Measurements from ENCODE around the gene RAB11FIP4.

DNA sequence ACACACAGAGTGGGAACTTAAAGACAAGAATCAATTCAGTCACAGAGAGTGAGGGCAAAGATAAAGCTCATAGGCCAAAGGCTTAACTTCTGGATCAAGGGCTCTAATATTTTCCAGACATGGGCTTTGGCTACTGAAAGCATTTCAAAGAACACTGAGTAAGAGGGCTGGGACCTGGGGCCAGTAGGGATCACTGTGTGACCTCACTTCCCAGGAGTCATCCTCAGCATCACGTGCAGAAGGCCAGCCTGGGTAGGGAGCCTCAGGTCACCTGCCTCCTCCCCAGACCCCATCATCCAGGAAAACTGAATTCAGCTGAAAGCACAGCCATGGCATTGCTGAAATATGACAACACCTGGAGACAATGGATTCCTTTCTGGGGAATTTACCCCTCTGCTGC, 163.5 kb downstream of the RAB11FIP4 start:
- TF ChIP-seq CTCF (IDR thresholded peaks at IDR 0.05) (no peak), EZH2 (IDR thresholded peaks at IDR 0.05; ENCODE audit: borderline replicate concordance, insufficient read depth, low read depth, low read length, poor library complexity, severe bottlenecking) (no peak)
